Smooth muscle cell (in vitro differentiated cells): ENCODE measurements around the gene TDP2. TPM values are rescaled to one million over a fixed set of nuclear protein-coding genes. Genes with fewer than 3 reads are reported as not detected.
"Not testable (repeated sequence)": the region's sequence is repeated elsewhere in the genome, so short reads cannot be mapped to it uniquely, and the experiment has no call there.

Experiments used
- DNase-seq: peaks from one replicate; lab custom pipeline; 2025; ENCODE audit not compliant: unreplicated experiment; lab: John Stamatoyannopoulos, UW
- H2AFZ ChIP-seq: fragments of 200-600 bp; sonication (generic); 2 replicates; pipeline ENCODE4 v1.6.0; 2016; ENCODE audit warnings: antibody characterized with exemption, low read depth, mild to moderate bottlenecking
- H3F3A ChIP-seq: fragments of 200-600 bp; sonication (generic); 2 replicates; pipeline ENCODE4 v1.6.0; 2017; ENCODE audit warnings: antibody characterized with exemption, low read depth
- H3K27ac ChIP-seq: fragments of 200-600 bp; sonication (generic); 2 replicates; pipeline ENCODE4 v1.5.1; 2016; ENCODE audit warnings: low read depth, mild to moderate bottlenecking
- H3K27me3 ChIP-seq: fragments of 200-600 bp; sonication (generic); 2 replicates; pipeline ENCODE4 v1.6.1; 2016; ENCODE audit warnings: low read depth, mild to moderate bottlenecking
- H3K36me3 ChIP-seq: fragments of 200-600 bp; sonication (generic); 2 replicates; pipeline ENCODE4 v1.5.1; 2016; ENCODE audit warnings: low read depth
- H3K4me1 ChIP-seq: fragments of 200-600 bp; sonication (generic); 2 replicates; pipeline ENCODE4 v1.5.1; 2016; ENCODE audit warnings: low read depth
- H3K4me2 ChIP-seq: fragments of 200-600 bp; sonication (generic); 2 replicates; pipeline ENCODE4 v1.6.0; 2016; ENCODE audit warnings: mild to moderate bottlenecking
- H3K4me3 ChIP-seq: fragments of 200-600 bp; sonication (generic); 2 replicates; pipeline ENCODE4 v1.5.1; 2016; ENCODE audit warnings: mild to moderate bottlenecking
- H3K79me2 ChIP-seq: fragments of 200-600 bp; sonication (generic); 2 replicates; pipeline ENCODE4 v1.6.0; 2016; ENCODE audit warnings: low read depth, mild to moderate bottlenecking
- H3K9ac ChIP-seq: fragments of 200-600 bp; sonication (generic); 2 replicates; pipeline ENCODE4 v1.6.0; 2016; ENCODE audit warnings: low read depth
- H3K9me3 ChIP-seq: fragments of 200-600 bp; sonication (generic); replicated peaks from 2 replicates; pipeline ENCODE4 v1.5.1; 2016; ENCODE audit warnings: low read depth
- H4K20me1 ChIP-seq: fragments of 200-600 bp; sonication (generic); 2 replicates; pipeline ENCODE4 v1.6.0; 2016; ENCODE audit warnings: low read depth
- CTCF ChIP-seq: fragments of 200-600 bp; sonication (generic); IDR thresholded peaks from 2 replicates; pipeline ENCODE4 v1.5.1; 2017; ENCODE audit warnings: borderline replicate concordance, mild to moderate bottlenecking, antibody characterized with exemption; ENCODE audit not compliant: insufficient read depth, poor library complexity, severe bottlenecking
- WGBS: methylation state at CpG from one replicate; pipeline ENCODE4 v1.1.7; 2016; ENCODE audit warnings: low lambda C conversion rate; 5-methylcytosine and 5-hydroxymethylcytosine counted together
- polyA plus RNA-seq: library from polyadenylated mRNA; unstranded; fragments of >200 nt; fragmentation: Nextera tagmentation; extraction: Ambion mirVana; gene quantifications from 2 replicates; pipeline ENCODE4 v1.2.1, GENCODE V29; 2016
- total RNA-seq: library from RNA; depleted of rRNA; stranded (reverse); fragments of >200 nt; gene quantifications from 2 replicates; pipeline ENCODE4 v1.2.3, GENCODE V29; 2014

Gene TDP2
- total and polyA plus RNA-seq, 2 experiments from 2014 or later: 13.0 to 16.2 TPM

GRCh38 chr6:24673625-24674024 lies 6.9 kb upstream of the TDP2 start:
- no peaks in the 10 kb centered on the region for H4K20me1 ChIP-seq
- H3F3A ChIP-seq: no peaks in the 10 kb centered on the region
- no peaks in the 10 kb centered on the region for H3K27me3 ChIP-seq
- no peak for DNase-seq
- H3K27ac ChIP-seq: no peak overlapping the region
- H3K9me3 ChIP-seq: peaks cover 16% of the 10 kb centered on the region
- 66% methylated on average over 2 of the region's 2 CpGs for WGBS
- H3K4me1 ChIP-seq: no peaks in the 10 kb centered on the region
- peaks cover 8% of the 10 kb centered on the region for H3K36me3 ChIP-seq
- no peak for TF ChIP-seq CTCF
- no peak overlapping the region for H3K4me2 ChIP-seq
- H3K79me2 ChIP-seq: no peaks in the 10 kb centered on the region
- H3K4me3 ChIP-seq: no peak overlapping the region
- no peak overlapping the region for H3K9ac ChIP-seq
- no peak overlapping the region for H2AFZ ChIP-seq

- H3F3A ChIP-seq: no peaks in the 10 kb centered on the region
- peaks cover 1% of the 10 kb centered on the region for H3K4me1 ChIP-seq
- no peak for DNase-seq
- TF ChIP-seq CTCF: no peak
- H2AFZ ChIP-seq: no peak overlapping the region
- H4K20me1 ChIP-seq: no peaks in the 10 kb centered on the region
- peaks cover 8% of the 10 kb centered on the region for H3K36me3 ChIP-seq
- peaks cover 16% of the 10 kb centered on the region for H3K9me3 ChIP-seq
- no peak overlapping the region for H3K27ac ChIP-seq
- H3K79me2 ChIP-seq: no peaks in the 10 kb centered on the region
- 89% methylated on average over 6 of the region's 6 CpGs for WGBS
- H3K4me3 ChIP-seq: no peak overlapping the region
- no peaks in the 10 kb centered on the region for H3K27me3 ChIP-seq
- no peak overlapping the region for H3K4me2 ChIP-seq
- H3K9ac ChIP-seq: no peak overlapping the region
Observed at GRCh38 chr6:24672620-24673182, 6.0 kb upstream of the TDP2 start.

- H3K27me3 ChIP-seq, H4K20me1 ChIP-seq, H3K4me1 ChIP-seq, H2AFZ ChIP-seq, H3K4me3 ChIP-seq, DNase-seq, H3K4me2 ChIP-seq, H3K36me3 ChIP-seq, H3K9ac ChIP-seq, H3F3A ChIP-seq, H3K27ac ChIP-seq, H3K79me2 ChIP-seq: not testable (repeated sequence)
- H3K9me3 ChIP-seq: peaks cover 16% of the 10 kb centered on the region
- WGBS: 91% methylated on average over 4 of the region's 4 CpGs
Observed at GRCh38 chr6:24671077-24671476, 4.4 kb upstream of the TDP2 start.

- H3K79me2 ChIP-seq, H3K27ac ChIP-seq, H3K4me2 ChIP-seq, H3K4me1 ChIP-seq, H3K4me3 ChIP-seq, H3K27me3 ChIP-seq, DNase-seq, H3K36me3 ChIP-seq, H4K20me1 ChIP-seq, H2AFZ ChIP-seq, H3K9ac ChIP-seq, H3F3A ChIP-seq: not testable (repeated sequence)
- H3K9me3 ChIP-seq: peaks cover 16% of the 10 kb centered on the region
Observed at GRCh38 chr6:24670492-24670891, 3.8 kb upstream of the TDP2 start.

GRCh38 chr6:24668997-24669361 lies 2.3 kb upstream of the TDP2 start:
- Histone ChIP-seq H3K27ac (no peak overlapping the region), H2AFZ (no peak overlapping the region), H3K36me3 (peaks cover 8% of the 10 kb centered on the region), H3K4me1 (peaks cover 13% of the 10 kb centered on the region), H3K4me2 (no peak overlapping the region), H3K4me3 (no peak overlapping the region), H3K79me2 (peaks cover 22% of the 10 kb centered on the region), H3F3A (no peaks in the 10 kb centered on the region), H3K9ac (no peak overlapping the region), H3K27me3 (no peaks in the 10 kb centered on the region), H3K9me3 (peaks cover 12% of the 10 kb centered on the region), H4K20me1 (no peaks in the 10 kb centered on the region)
- DNase-seq: no peak
- no peak for TF ChIP-seq CTCF
- WGBS: 99% methylated on average over 9 of the region's 9 CpGs

GRCh38 chr6:24668066-24668996 lies 1.6 kb upstream of the TDP2 start:
- Histone ChIP-seq H3K4me2 (peak overlapping the region; percentile 83), H3K4me3 (peak overlapping the region; percentile 74), H3K79me2 (peaks cover 26% of the 10 kb centered on the region), H3K4me1 (peaks cover 13% of the 10 kb centered on the region)
- not testable (repeated sequence) for DNase-seq, H2AFZ ChIP-seq, H3K27ac ChIP-seq, H4K20me1 ChIP-seq, H3F3A ChIP-seq, H3K36me3 ChIP-seq, H3K9me3 ChIP-seq, H3K27me3 ChIP-seq, H3K9ac ChIP-seq
- 97% methylated on average over 18 of the region's 18 CpGs for WGBS
